ENCODE measurements around the gene LHX8. TPM values are rescaled to one million over a fixed set of nuclear protein-coding genes. Genes with fewer than 3 reads are reported as not detected.
A peak's percentile ranks its signal among the peaks of the same experiment; 100 is the strongest.
"Not testable (repeated sequence)": the region's sequence is repeated elsewhere in the genome, so short reads cannot be mapped to it uniquely, and the experiment has no call there.

Gene LHX8
- total and polyA plus RNA-seq, 8 donors: not detected

- Histone ChIP-seq H3K36me3 (no peaks in the 10 kb centered on the region), H3K4me3 (no peak overlapping the region), H3K27me3 (no peaks in the 10 kb centered on the region), H3K9me3 (no peaks in the 10 kb centered on the region), H3K4me1 (no peaks in the 10 kb centered on the region), H3K27ac (no peak overlapping the region)
- FAIRE-seq (no peak), ATAC-seq (no peak), DNase-seq (no peak)
- intact Hi-C loops (cut with DNase I): no loop called here
- 59% methylated on average over 1 of the region's 1 CpG for WGBS, 2 donors
- no peak for TF ChIP-seq CTCF (IDR thresholded peaks at IDR 0.05)
These were observed 37.7 kb downstream of the LHX8 start for GRCh38 chr1:75171876-75172275.

GRCh38 chr1:75172556-75172955 lies 38.4 kb downstream of the LHX8 start:
- no peaks in the 10 kb centered on the region for H3K9me3 ChIP-seq
- TF ChIP-seq CTCF (IDR thresholded peaks at IDR 0.05): no peak
- H3K4me3 ChIP-seq: no peak overlapping the region
- WGBS, 2 donors: 22% methylated on average over 1 of the region's 1 CpG
- no peak overlapping the region for H3K27ac ChIP-seq
- no peaks in the 10 kb centered on the region for H3K4me1 ChIP-seq
- H3K27me3 ChIP-seq: no peaks in the 10 kb centered on the region
- ATAC-seq (peak in 2 of 4 donors; percentile 23 to 35), DNase-seq (no peak), FAIRE-seq (no peak)
- intact Hi-C loops (cut with DNase I): no loop called here
- no peaks in the 10 kb centered on the region for H3K36me3 ChIP-seq

GRCh38 chr1:75174031-75174760 lies 40.0 kb downstream of the LHX8 start:
- Histone ChIP-seq H3K27me3 (no peaks in the 10 kb centered on the region), H3K4me3 (no peak overlapping the region), H3K9me3 (no peaks in the 10 kb centered on the region), H3K36me3 (no peaks in the 10 kb centered on the region), H3K4me1 (no peaks in the 10 kb centered on the region), H3K27ac (no peak overlapping the region)
- no peak for DNase-seq
- ATAC-seq: no peak
- intact Hi-C loops (cut with DNase I): no loop called here
- 40 to 56% methylated on average over 2 of the region's 2 CpGs for WGBS, 2 donors
- no peak for FAIRE-seq
- no peak for TF ChIP-seq CTCF (IDR thresholded peaks at IDR 0.05)

GRCh38 chr1:75181214-75181955 lies 47.2 kb downstream of the LHX8 start:
- H3K36me3 ChIP-seq; H3K4me1 ChIP-seq; intact Hi-C loops (cut with DNase I); H3K27ac ChIP-seq; DNase-seq; H3K9me3 ChIP-seq; H3K27me3 ChIP-seq; H3K4me3 ChIP-seq; FAIRE-seq; ATAC-seq: not testable (repeated sequence)
- WGBS, 2 donors: 72 to 75% methylated on average over 13 of the region's 13 CpGs

GRCh38 chr1:75188892-75189291 lies 54.7 kb downstream of the LHX8 start:
- no peak for TF ChIP-seq CTCF (IDR thresholded peaks at IDR 0.05)
- DNase-seq (no peak), FAIRE-seq (no peak), ATAC-seq (no peak)
- Histone ChIP-seq H3K27ac (no peak overlapping the region), H3K36me3 (no peaks in the 10 kb centered on the region), H3K4me1 (no peaks in the 10 kb centered on the region), H3K4me3 (no peak overlapping the region), H3K27me3 (peaks cover 0 to 5% (median 0%) of the 10 kb centered on the region in 4 donors), H3K9me3 (no peaks in the 10 kb centered on the region)
- 31 to 35% methylated on average over 1 of the region's 1 CpG for WGBS, 2 donors
- intact Hi-C loops (cut with DNase I): no loop called here
